HepG2 (cell line): Measurements from ENCODE around the gene PLCXD1. TPM values are rescaled to one million over a fixed set of nuclear protein-coding genes. Genes with fewer than 3 reads are reported as not detected.

Experiments used
- DBP ChIP-seq: sonication (generic); formaldehyde crosslinking; IDR thresholded peaks from 2 replicates; pipeline ENCODE4 v1.4.0; 2020; ENCODE audit warnings: missing genetic modification reagents; ENCODE audit errors: not compliant biosample characterization
- E2F5 ChIP-seq: sonication (generic); formaldehyde crosslinking; conservative IDR thresholded peaks from 2 replicates; pipeline ENCODE4 v1.4.0; 2020; ENCODE audit warnings: missing genetic modification reagents
- FOXK2 ChIP-seq: fragments of 450-650 bp; IDR thresholded peaks from 2 replicates; pipeline ENCODE4 v1.6.1; 2016
- MLX ChIP-seq: IDR thresholded peaks from 2 replicates; pipeline ENCODE4 v1.6.1; 2016
- MYNN ChIP-seq: sonication (generic); formaldehyde crosslinking; IDR thresholded peaks from 2 replicates; pipeline ENCODE4 v1.4.0; 2020; ENCODE audit warnings: mild to moderate bottlenecking, low read depth, missing genetic modification reagents
- NR0B2 ChIP-seq: sonication (generic); formaldehyde crosslinking; IDR thresholded peaks from 2 replicates; pipeline ENCODE4 v1.4.0; 2020; ENCODE audit warnings: mild to moderate bottlenecking, missing genetic modification reagents
- POLR2G ChIP-seq: fragments of 200-400 bp; formaldehyde crosslinking; IDR thresholded peaks from 2 replicates; pipeline ENCODE4 v1.6.1; 2018; ENCODE audit warnings: mild to moderate bottlenecking, low read depth, low read length, moderate library complexity
- RBM22 ChIP-seq: fragments of 200-400 bp; formaldehyde crosslinking; optimal IDR thresholded peaks from 2 replicates; pipeline ENCODE3; 2017; ENCODE audit warnings: mild to moderate bottlenecking, low read length, moderate library complexity
- SYNCRIP ChIP-seq: fragments of 200-400 bp; formaldehyde crosslinking; IDR thresholded peaks from 2 replicates; pipeline ENCODE4 v1.6.1; 2018; ENCODE audit warnings: mild to moderate bottlenecking, low read depth, low read length; ENCODE audit not compliant: insufficient read depth
- TAF15 ChIP-seq: fragments of 200-400 bp; formaldehyde crosslinking; IDR thresholded peaks from one replicate; pipeline ENCODE4 v1.6.1; 2018; ENCODE audit warnings: mild to moderate bottlenecking, low read depth, low read length; ENCODE audit not compliant: poor library complexity, severe bottlenecking
- THRA ChIP-seq: sonication (generic); formaldehyde crosslinking; IDR thresholded peaks from 2 replicates; pipeline ENCODE4 v1.4.0; 2020; ENCODE audit warnings: missing genetic modification reagents, borderline replicate concordance
- TSC22D2 ChIP-seq: sonication (generic); formaldehyde crosslinking; IDR thresholded peaks from 2 replicates; pipeline ENCODE4 v1.5.1; 2020; ENCODE audit warnings: missing genetic modification reagents, mild to moderate bottlenecking, borderline replicate concordance
- UBTF ChIP-seq: sonication (generic); formaldehyde crosslinking; IDR thresholded peaks from 2 replicates; pipeline ENCODE4 v1.4.0; 2020; ENCODE audit warnings: mild to moderate bottlenecking, missing genetic modification reagents
- XBP1 ChIP-seq: sonication (generic); formaldehyde crosslinking; IDR thresholded peaks from 2 replicates; pipeline ENCODE4 v1.5.0; 2020; ENCODE audit warnings: missing genetic modification reagents
- ZBTB3 ChIP-seq: sonication (generic); formaldehyde crosslinking; IDR thresholded peaks from 2 replicates; pipeline ENCODE4 v1.4.0; 2020; ENCODE audit warnings: low read depth, mild to moderate bottlenecking, moderate library complexity, missing genetic modification reagents, borderline replicate concordance
- ZFYVE20 ChIP-seq: sonication (generic); formaldehyde crosslinking; IDR thresholded peaks from 2 replicates; pipeline ENCODE4 v1.8.0; 2023; ENCODE audit warnings: low read depth, mild to moderate bottlenecking, moderate library complexity, missing genetic modification reagents, borderline replicate concordance
- ZKSCAN1 ChIP-seq: fragments of 150-350 bp; IDR thresholded peaks from 2 replicates; pipeline ENCODE4 v1.6.1; 2014; ENCODE audit warnings: low read length
- ZNF414 ChIP-seq: sonication (generic); formaldehyde crosslinking; IDR thresholded peaks from 2 replicates; pipeline ENCODE4 v1.5.0; 2020; ENCODE audit warnings: missing genetic modification reagents
- ZNF484 ChIP-seq: sonication (generic); formaldehyde crosslinking; IDR thresholded peaks from 2 replicates; pipeline ENCODE4 v1.5.1; 2020; ENCODE audit warnings: mild to moderate bottlenecking, low read depth, missing genetic modification reagents, borderline replicate concordance
- ZNF556 ChIP-seq: sonication (generic); formaldehyde crosslinking; IDR thresholded peaks from 2 replicates; pipeline ENCODE4 v1.4.0; 2020; ENCODE audit warnings: mild to moderate bottlenecking, missing genetic modification reagents, borderline replicate concordance
- ZNF891 ChIP-seq: sonication (generic); formaldehyde crosslinking; IDR thresholded peaks from 2 replicates; pipeline ENCODE4 v1.5.0; 2020; ENCODE audit warnings: mild to moderate bottlenecking, missing genetic modification reagents
- polyA plus RNA-seq, 8 experiments: library from polyadenylated mRNA; depleted of rRNA in 3 of 8; stranded (reverse) in 7 of 8; unstranded in 1 of 8; fragments of >200 nt; fragmentation: Illumina TruSeq in 4 of 8; extraction: Trizol in 4 of 8; gene quantifications; 2 replicates each; pipeline versions ENCODE4 v1.2.1 to v1.2.3, GENCODE V29; 2011 to 2016; ENCODE audit warnings: low read depth in 4 of 8, missing spikeins in 1 of 8, mixed read lengths in 1 of 8; ENCODE audit not compliant: insufficient read depth in 1 of 8
- total RNA-seq, 5 experiments: library from RNA; depleted of rRNA; stranded (reverse); fragments of >200 nt; fragmentation: Illumina TruSeq; extraction: Trizol; gene quantifications; 2 replicates each; pipeline ENCODE4 v1.2.3, GENCODE V29; 2016; ENCODE audit warnings: low read depth in 1 of 5

The PLCXD1 gene
- total and polyA plus RNA-seq, 2 of the 13 experiments (the other 11 are each of a cell fraction or from before 2014, with no cell fraction given): 87.7 to 153 TPM

- TF ChIP-seq THRA (CRISPR knock-in tag) (no peak), NR0B2 (no peak), ZFYVE20 (CRISPR knock-in tag) (no peak), XBP1 (no peak), SYNCRIP (no peak), ZNF414 (no peak), ZNF484 (CRISPR knock-in tag) (no peak), ZKSCAN1 (no peak), E2F5 (no peak), DBP (CRISPR knock-in tag) (no peak), POLR2G (peak; percentile 90), MYNN (CRISPR knock-in tag) (no peak), TAF15 (no peak), FOXK2 (no peak), ZNF891 (CRISPR knock-in tag) (no peak), TSC22D2 (CRISPR knock-in tag) (0 out of 2 replicates have a peak, but pooled peaks have one; percentile 8), ZNF556 (CRISPR knock-in tag) (no peak), UBTF (no peak), MLX (CRISPR knock-in tag) (no peak), ZBTB3 (CRISPR knock-in tag) (0 out of 2 replicates have a peak, but pooled peaks have one; percentile 8), RBM22 (peak; percentile 80)
Observed at GRCh38 chrX:318068-318738, 37.0 kb downstream of the PLCXD1 start (continued).
